ENCODE measurements around the gene MUCL3. TPM values are rescaled to one million over a fixed set of nuclear protein-coding genes. Genes with fewer than 3 reads are reported as not detected.
"Not testable (repeated sequence)": the region's sequence is repeated elsewhere in the genome, so short reads cannot be mapped to it uniquely, and the experiment has no call there.

The MUCL3 gene
- total and polyA plus RNA-seq, 8 donors: 0.87 to 346 (median 76.8) TPM

DNA sequence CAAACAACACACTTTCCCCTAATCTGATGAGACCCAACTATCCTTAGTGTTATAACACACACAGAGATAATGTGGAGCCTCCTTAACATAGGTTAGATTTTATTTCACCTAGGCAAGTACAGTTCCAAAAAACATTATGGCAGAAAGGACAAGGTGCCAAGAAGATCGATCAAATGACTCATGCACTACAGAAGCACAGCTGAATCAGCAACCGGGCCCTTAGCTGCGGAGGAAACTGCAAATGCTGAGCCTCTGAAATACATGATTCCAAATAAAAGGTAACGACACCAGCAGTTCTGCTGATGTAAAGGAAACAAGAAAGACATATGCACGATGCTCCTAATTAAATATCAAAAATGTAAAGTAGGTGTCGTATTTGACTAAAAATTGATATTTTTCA is 22.9 kb downstream of the MUCL3 start:
- Histone ChIP-seq H3K4me3 (no peak overlapping the region), H3K36me3 (no peaks in the 10 kb centered on the region), H3K4me1 (peaks cover 0 to 6% (median 0%) of the 10 kb centered on the region in 4 donors), H3K27ac (no peak overlapping the region), H3K27me3 (no peaks in the 10 kb centered on the region), H3K9me3 (no peaks in the 10 kb centered on the region)
- WGBS, 5 donors: 74 to 85% (median 78%) methylated on average over 6 of the region's 6 CpGs
- DNase-seq: no peak
- intact Hi-C loops (cut with DNase I; ENCODE audit: low total_unique reads): no loop called here
- TF ChIP-seq CTCF (IDR thresholded peaks at IDR 0.05) (no peak), EP300 (IDR thresholded peaks at IDR 0.05) (no peak)

DNA sequence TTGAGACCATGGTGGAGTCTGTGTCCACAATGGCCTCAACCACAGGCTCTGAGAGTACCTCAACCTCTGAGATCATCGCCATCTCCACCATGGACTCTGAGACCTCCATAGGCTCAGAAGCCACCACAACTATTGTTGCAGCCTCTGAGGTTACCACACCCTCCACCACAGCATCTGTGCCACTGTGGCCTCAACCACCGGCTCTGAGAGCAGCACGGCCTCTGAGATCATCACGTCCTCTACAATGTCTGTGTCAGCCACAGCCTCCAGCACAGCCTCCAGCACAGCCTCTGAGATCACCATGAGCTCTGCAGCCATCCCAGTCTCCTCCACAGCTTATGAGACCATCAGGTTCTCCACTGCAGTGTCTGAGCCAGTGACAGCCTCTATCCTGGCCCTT is 23.3 kb downstream of the MUCL3 start:
- Histone ChIP-seq H3K27me3 (no peaks in the 10 kb centered on the region), H3K9me3 (no peaks in the 10 kb centered on the region), H3K27ac (no peak overlapping the region), H3K4me1 (peaks cover 0 to 6% (median 0%) of the 10 kb centered on the region in 4 donors), H3K36me3 (no peaks in the 10 kb centered on the region), H3K4me3 (no peak overlapping the region)
- intact Hi-C loops (cut with DNase I; ENCODE audit: low total_unique reads): no loop called here
- 60 to 85% (median 83%) methylated on average over 4 of the region's 4 CpGs for WGBS, 5 donors
- no peak for DNase-seq
- TF ChIP-seq POLR2A (IDR thresholded peaks at IDR 0.05) (no peak), EP300 (IDR thresholded peaks at IDR 0.05) (no peak), POLR2AphosphoS5 (IDR thresholded peaks at IDR 0.05) (no peak), CTCF (IDR thresholded peaks at IDR 0.05) (no peak)

GRCh38 chr6:30965140-30965601 is 24.4 kb downstream of the MUCL3 start:
- Histone ChIP-seq H3K4me3 (no peak overlapping the region), H3K9me3 (no peaks in the 10 kb centered on the region), H3K36me3 (no peaks in the 10 kb centered on the region), H3K27ac (no peak overlapping the region), H3K27me3 (no peaks in the 10 kb centered on the region), H3K4me1 (peaks cover 0 to 6% (median 0%) of the 10 kb centered on the region in 4 donors)
- DNase-seq: no peak
- 77 to 87% (median 84%) methylated on average over 5 of the region's 5 CpGs for WGBS, 5 donors
- intact Hi-C loops (cut with DNase I; ENCODE audit: low total_unique reads): no loop called here
- TF ChIP-seq EP300 (IDR thresholded peaks at IDR 0.05): no peak
- no peak for TF ChIP-seq CTCF (IDR thresholded peaks at IDR 0.05)
- no peak for TF ChIP-seq POLR2AphosphoS5 (IDR thresholded peaks at IDR 0.05)

DNA sequence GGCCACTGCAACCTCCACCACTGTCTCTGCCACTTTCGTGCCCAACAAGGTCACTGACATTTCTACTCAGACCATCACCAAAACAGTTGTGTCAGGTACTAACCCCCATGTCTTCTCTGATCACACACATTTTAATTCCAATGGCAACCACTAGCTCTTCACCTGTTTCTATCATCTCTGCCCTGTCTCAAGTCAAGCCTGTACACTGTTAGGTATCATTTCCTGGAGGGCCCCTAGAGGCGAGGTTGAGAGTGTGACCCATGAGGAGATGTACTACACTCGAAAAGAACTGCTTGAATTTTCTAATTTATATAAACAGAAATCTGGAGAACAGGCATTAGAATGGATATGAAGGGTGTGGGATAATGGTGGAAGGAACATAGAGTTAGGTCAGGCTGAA is 25.4 kb downstream of the MUCL3 start:
- no peak for TF ChIP-seq POLR2A (IDR thresholded peaks at IDR 0.05)
- no peak for TF ChIP-seq POLR2AphosphoS5 (IDR thresholded peaks at IDR 0.05)
- TF ChIP-seq EP300 (IDR thresholded peaks at IDR 0.05): no peak
- no peak for TF ChIP-seq CTCF (IDR thresholded peaks at IDR 0.05)
- no peak for DNase-seq
- intact Hi-C loops (cut with DNase I; ENCODE audit: low total_unique reads): no loop called here
- Histone ChIP-seq H3K4me1 (peaks cover 0 to under 1% (median 0%) of the 10 kb centered on the region in 4 donors), H3K27me3 (no peaks in the 10 kb centered on the region), H3K27ac (no peak overlapping the region), H3K9me3 (no peaks in the 10 kb centered on the region), H3K36me3 (no peaks in the 10 kb centered on the region), H3K4me3 (no peak overlapping the region)
- 65 to 79% (median 70%) methylated on average over 3 of the region's 3 CpGs for WGBS, 5 donors

DNA sequence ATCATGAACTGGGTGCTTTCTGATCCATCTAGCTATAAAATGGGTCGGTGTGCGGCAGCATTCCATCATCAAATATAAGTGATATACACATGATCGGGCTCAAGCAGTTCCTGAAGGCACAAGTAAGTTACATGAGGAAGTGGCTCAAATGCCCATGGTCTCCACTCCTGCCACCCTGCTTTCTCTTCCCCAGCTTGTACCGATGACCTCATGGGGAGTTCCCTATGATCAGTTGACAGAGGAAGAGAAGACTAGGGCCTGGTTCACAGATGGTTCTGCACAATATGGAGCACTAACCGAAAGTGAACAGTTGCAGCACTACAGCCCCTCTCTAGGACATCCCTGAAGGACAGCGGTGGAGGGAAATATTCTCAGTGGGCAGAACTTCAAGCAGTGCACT is 28.4 kb downstream of the MUCL3 start:
- WGBS, 5 donors: 92 to 96% (median 93%) methylated on average over 6 of the region's 6 CpGs
- DNase-seq; intact Hi-C loops (cut with DNase I; ENCODE audit: low total_unique reads); H3K4me1 ChIP-seq; H3K4me3 ChIP-seq; H3K9me3 ChIP-seq; H3K27ac ChIP-seq; H3K36me3 ChIP-seq: not testable (repeated sequence)
- H3K27me3 ChIP-seq: peaks cover 0 to 10% (median 0%) of the 10 kb centered on the region in 3 donors
